ENCODE data around the gene ITPK1. TPM values are rescaled to one million over a fixed set of nuclear protein-coding genes. Genes with fewer than 3 reads are reported as not detected.

Gene ITPK1
- total and polyA plus RNA-seq, 10 of the 15 experiments (the other 5 are each of a cell fraction or from before 2014, with no cell fraction given), result 1.3 to 73.2 (median 27.0) TPM

DNA sequence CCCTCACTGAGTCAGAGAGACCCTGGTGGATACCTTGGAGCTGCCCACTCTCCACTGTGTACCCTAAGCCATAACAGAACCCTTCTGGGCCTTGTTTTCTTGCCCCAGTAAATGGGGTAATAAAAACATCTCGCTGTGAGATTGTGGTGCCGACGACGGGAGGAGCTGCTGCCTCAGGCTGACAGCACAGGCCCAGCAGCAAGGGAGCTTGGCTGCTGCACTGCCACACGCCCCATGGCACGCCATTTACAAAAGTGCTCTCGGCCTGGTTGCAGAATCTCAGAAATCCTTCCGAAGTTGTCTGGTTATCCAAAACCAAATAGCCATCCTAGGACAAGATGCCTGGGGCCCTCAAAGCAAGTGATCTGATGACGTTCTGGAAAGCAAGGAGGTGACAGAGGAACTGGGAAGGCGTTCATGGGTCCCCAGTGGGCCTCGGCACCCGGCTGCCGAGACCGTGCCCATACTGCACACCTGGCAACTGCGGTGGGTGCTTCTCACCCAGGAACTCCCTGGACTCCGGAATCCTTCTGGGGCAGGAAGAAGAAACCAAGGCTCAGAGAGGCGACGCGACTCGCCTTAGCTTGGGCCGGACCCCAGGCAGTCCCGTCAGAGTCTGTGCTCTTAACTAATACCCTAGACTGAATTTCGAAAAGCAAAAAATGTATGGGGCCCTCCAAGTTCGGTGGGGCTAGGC, 166.1 kb downstream of the ITPK1 start:
- no peak for TF ChIP-seq POLR2AphosphoS2 (IDR thresholded peaks at IDR 0.05; ENCODE audit: low read depth, low read length)
- TF ChIP-seq TCF7 (IDR thresholded peaks at IDR 0.05; ENCODE audit: borderline replicate concordance), result no peak
- no peak for TF ChIP-seq SRF (IDR thresholded peaks at IDR 0.05; ENCODE audit: low read depth in 2 of 2, low read length in 2 of 2)
- no peak for TF ChIP-seq SPI1 (IDR thresholded peaks at IDR 0.05; ENCODE audit: borderline replicate concordance, insufficient read depth, low read depth, low read length)
- no peak for TF ChIP-seq HDGF (IDR thresholded peaks at IDR 0.05)
- TF ChIP-seq EP300 (IDR thresholded peaks at IDR 0.05; ENCODE audit: borderline replicate concordance in 1 of 2, control insufficient read depth in 1 of 2, low read depth in 2 of 2, low read length in 2 of 2), result no peak
- TF ChIP-seq, protein P1, sequence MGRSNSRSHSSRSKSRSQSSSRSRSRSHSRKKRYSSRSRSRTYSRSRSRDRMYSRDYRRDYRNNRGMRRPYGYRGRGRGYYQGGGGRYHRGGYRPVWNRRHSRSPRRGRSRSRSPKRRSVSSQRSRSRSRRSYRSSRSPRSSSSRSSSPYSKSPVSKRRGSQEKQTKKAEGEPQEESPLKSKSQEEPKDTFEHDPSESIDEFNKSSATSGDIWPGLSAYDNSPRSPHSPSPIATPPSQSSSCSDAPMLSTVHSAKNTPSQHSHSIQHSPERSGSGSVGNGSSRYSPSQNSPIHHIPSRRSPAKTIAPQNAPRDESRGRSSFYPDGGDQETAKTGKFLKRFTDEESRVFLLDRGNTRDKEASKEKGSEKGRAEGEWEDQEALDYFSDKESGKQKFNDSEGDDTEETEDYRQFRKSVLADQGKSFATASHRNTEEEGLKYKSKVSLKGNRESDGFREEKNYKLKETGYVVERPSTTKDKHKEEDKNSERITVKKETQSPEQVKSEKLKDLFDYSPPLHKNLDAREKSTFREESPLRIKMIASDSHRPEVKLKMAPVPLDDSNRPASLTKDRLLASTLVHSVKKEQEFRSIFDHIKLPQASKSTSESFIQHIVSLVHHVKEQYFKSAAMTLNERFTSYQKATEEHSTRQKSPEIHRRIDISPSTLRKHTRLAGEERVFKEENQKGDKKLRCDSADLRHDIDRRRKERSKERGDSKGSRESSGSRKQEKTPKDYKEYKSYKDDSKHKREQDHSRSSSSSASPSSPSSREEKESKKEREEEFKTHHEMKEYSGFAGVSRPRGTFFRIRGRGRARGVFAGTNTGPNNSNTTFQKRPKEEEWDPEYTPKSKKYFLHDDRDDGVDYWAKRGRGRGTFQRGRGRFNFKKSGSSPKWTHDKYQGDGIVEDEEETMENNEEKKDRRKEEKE (IDR thresholded peaks at IDR 0.05), result no peak
- no peak for TF ChIP-seq RB1 (IDR thresholded peaks at IDR 0.05; ENCODE audit: borderline replicate concordance)
- TF ChIP-seq, protein P2, sequence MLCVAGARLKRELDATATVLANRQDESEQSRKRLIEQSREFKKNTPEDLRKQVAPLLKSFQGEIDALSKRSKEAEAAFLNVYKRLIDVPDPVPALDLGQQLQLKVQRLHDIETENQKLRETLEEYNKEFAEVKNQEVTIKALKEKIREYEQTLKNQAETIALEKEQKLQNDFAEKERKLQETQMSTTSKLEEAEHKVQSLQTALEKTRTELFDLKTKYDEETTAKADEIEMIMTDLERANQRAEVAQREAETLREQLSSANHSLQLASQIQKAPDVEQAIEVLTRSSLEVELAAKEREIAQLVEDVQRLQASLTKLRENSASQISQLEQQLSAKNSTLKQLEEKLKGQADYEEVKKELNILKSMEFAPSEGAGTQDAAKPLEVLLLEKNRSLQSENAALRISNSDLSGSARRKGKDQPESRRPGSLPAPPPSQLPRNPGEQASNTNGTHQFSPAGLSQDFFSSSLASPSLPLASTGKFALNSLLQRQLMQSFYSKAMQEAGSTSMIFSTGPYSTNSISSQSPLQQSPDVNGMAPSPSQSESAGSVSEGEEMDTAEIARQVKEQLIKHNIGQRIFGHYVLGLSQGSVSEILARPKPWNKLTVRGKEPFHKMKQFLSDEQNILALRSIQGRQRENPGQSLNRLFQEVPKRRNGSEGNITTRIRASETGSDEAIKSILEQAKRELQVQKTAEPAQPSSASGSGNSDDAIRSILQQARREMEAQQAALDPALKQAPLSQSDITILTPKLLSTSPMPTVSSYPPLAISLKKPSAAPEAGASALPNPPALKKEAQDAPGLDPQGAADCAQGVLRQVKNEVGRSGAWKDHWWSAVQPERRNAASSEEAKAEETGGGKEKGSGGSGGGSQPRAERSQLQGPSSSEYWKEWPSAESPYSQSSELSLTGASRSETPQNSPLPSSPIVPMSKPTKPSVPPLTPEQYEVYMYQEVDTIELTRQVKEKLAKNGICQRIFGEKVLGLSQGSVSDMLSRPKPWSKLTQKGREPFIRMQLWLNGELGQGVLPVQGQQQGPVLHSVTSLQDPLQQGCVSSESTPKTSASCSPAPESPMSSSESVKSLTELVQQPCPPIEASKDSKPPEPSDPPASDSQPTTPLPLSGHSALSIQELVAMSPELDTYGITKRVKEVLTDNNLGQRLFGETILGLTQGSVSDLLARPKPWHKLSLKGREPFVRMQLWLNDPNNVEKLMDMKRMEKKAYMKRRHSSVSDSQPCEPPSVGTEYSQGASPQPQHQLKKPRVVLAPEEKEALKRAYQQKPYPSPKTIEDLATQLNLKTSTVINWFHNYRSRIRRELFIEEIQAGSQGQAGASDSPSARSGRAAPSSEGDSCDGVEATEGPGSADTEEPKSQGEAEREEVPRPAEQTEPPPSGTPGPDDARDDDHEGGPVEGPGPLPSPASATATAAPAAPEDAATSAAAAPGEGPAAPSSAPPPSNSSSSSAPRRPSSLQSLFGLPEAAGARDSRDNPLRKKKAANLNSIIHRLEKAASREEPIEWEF (IDR thresholded peaks at IDR 0.05; ENCODE audit: insufficient replicate concordance, low read depth, low read length), result no peak
- TF ChIP-seq MTA2 (IDR thresholded peaks at IDR 0.05; ENCODE audit: low read depth), result no peak
- no peak for TF ChIP-seq YY1 (IDR thresholded peaks at IDR 0.05; ENCODE audit: low read depth, low read length)
- H3K79me2 ChIP-seq (ENCODE audit: control insufficient read depth, insufficient read depth, low read length), result no peaks in the 10 kb centered on the region
- ChIA-PET POLR2A (no interaction called here), CTCF (interaction anchor here (0.5 kb wide), 1 partner anchor 192 kb away, joined by 3 read pairs; no protein-coding TSS in a partner anchor), SMC1A (ENCODE audit: uncharacterized antibody, unreplicated experiment) (interaction anchor here (0.7 kb wide), 1 partner anchor 127 kb away, joined by 3 read pairs; no protein-coding TSS in a partner anchor), RAD21 (ENCODE audit: unreplicated experiment) (no interaction called here)
- in situ Hi-C loops (cut with MboI), result loop anchor here (5.0 kb wide), 1 partner anchor 188 kb away; no protein-coding TSS in a partner anchor
- ATAC-seq (no peak), FAIRE-seq (no peak), DNase-seq (ENCODE audit: low read depth, low spot score) (no peak)
- no peak overlapping the region for H2AFZ ChIP-seq (ENCODE audit: control insufficient read depth, low read depth, low read length)
- WGBS (ENCODE audit: insufficient coverage, insufficient replicate concordance, low lambda C conversion rate, missing lambda C conversion rate), result 96% methylated on average over 24 of the region's 24 CpGs
- H3K4me2 ChIP-seq (ENCODE audit: control insufficient read depth, insufficient read depth), result no peak overlapping the region
- H3K36me3 ChIP-seq (ENCODE audit: control insufficient read depth in 2 of 2, insufficient read depth in 2 of 2, low read length in 1 of 2), result peaks cover 7 to 33% of the 10 kb centered on the region in 2 experiments; a peak in 3 of 4 replicates
- no peaks in the 10 kb centered on the region for H3K9me3 ChIP-seq (replicated peaks; ENCODE audit: control insufficient read depth, insufficient read depth, low read length)
- no peak overlapping the region for H3K4me3 ChIP-seq
- H3K27me3 ChIP-seq (replicated peaks in 1 of 2; ENCODE audit: control insufficient read depth in 2 of 2, insufficient read depth in 2 of 2, low read length in 1 of 2), result no peaks in the 10 kb centered on the region
- intact Hi-C loops (cut with micrococcal nuclease; ENCODE audit: unreplicated experiment), result loop anchor here (5.0 kb wide), 1 partner anchor 268 kb away; no protein-coding TSS in a partner anchor
- no peak overlapping the region for H3K9ac ChIP-seq (ENCODE audit: control insufficient read depth, insufficient read depth, low read length)
- no peaks in the 10 kb centered on the region for H4K20me1 ChIP-seq (ENCODE audit: control insufficient read depth, insufficient read depth)
- no peak overlapping the region for H3K27ac ChIP-seq (ENCODE audit: control insufficient read depth, insufficient read depth)
- H3K4me1 ChIP-seq (ENCODE audit: control insufficient read depth, insufficient read depth, low read length), result no peaks in the 10 kb centered on the region; the same call in 1 of the 2 replicates
- no TSS peak for BruUV-seq (replicated peaks)

All from GM12878 (cell line).